ENCODE measurements around the gene ZNF226. TPM values are rescaled to one million over a fixed set of nuclear protein-coding genes. Genes with fewer than 3 reads are reported as not detected.
"Not testable (repeated sequence)": the region's sequence is repeated elsewhere in the genome, so short reads cannot be mapped to it uniquely, and the experiment has no call there.

The ZNF226 gene
- polyA plus RNA-seq, 2 of the 4 experiments (the other 2 are of a cell fraction) = 26.8 to 53.2 TPM

DNA sequence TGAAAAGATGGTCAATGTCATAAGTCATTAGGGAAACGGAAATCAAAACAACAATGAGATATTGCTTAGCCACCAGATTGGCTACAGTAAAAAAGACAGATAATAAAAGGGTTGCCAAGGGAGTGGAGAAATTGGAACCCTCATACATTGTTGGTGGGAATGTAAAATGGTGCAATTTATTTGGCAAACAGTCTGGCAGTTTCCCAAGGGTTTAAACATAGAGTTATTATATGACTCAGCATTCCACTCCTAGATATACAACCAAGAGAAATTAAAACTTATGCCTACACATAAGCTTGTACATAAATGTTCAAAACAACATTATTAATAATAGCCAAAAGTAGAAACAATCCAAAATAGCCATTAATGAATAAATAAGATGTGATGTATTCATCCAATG lies 37.6 kb downstream of the ZNF226 start:
- H3K4me1 ChIP-seq = no peaks in the 10 kb centered on the region
- no peak for ATAC-seq
- WGBS (ENCODE audit: missing lambda C conversion rate) = 75% methylated on average over 1 of the region's 1 CpG

DNA sequence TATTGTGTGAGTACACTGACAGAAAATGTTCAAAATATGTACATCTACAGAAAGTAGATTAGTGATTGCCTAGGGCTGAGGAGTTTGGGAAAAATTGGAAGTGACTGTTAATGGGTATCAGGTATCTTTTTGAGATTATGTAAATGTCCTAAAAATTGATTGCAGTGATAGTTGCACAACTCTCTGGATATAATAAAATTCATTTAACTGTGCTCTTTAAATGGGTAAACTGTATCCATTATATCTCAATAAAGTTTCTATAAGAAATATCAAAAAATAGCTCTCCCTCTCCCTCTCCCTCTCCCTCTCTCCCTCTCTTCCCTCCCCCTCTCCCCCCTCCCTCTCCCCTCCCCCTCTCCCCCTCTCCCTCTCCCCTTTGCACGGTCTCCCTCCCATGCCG lies 38.1 kb downstream of the ZNF226 start:
- TF ChIP-seq RFX5 (IDR thresholded peaks at IDR 0.05) (no peak), SMC3 (IDR thresholded peaks at IDR 0.05) (no peak), NR3C1 (IDR thresholded peaks at IDR 0.05) (no peak), HOXA7 (CRISPR knock-in tag; IDR thresholded peaks at IDR 0.05) (no peak), TP53 (CRISPR knock-in tag; IDR thresholded peaks at IDR 0.05) (no peak), ZNF302 (CRISPR knock-in tag; IDR thresholded peaks at IDR 0.05) (no peak), CBX8 (IDR thresholded peaks at IDR 0.05) (no peak), HOXB13 (CRISPR knock-in tag; IDR thresholded peaks at IDR 0.05; ENCODE audit: low read depth) (no peak), MAFK (IDR thresholded peaks at IDR 0.05; ENCODE audit: partially characterized antibody) (no peak), EP300 (IDR thresholded peaks at IDR 0.05) (no peak), PHF8 (IDR thresholded peaks at IDR 0.05; ENCODE audit: borderline replicate concordance, low read depth) (no peak), RNF2 (IDR thresholded peaks at IDR 0.05; ENCODE audit: borderline replicate concordance, low read depth) (no peak), CHD4 (IDR thresholded peaks at IDR 0.05; ENCODE audit: borderline replicate concordance) (no peak), FOSB (CRISPR knock-in tag; IDR thresholded peaks at IDR 0.05) (no peak)
- TF ChIP-seq, protein P1, sequence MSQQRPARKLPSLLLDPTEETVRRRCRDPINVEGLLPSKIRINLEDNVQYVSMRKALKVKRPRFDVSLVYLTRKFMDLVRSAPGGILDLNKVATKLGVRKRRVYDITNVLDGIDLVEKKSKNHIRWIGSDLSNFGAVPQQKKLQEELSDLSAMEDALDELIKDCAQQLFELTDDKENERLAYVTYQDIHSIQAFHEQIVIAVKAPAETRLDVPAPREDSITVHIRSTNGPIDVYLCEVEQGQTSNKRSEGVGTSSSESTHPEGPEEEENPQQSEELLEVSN (IDR thresholded peaks at IDR 0.05; ENCODE audit: borderline replicate concordance, low read depth) = no peak
- TF ChIP-seq, protein P2, sequence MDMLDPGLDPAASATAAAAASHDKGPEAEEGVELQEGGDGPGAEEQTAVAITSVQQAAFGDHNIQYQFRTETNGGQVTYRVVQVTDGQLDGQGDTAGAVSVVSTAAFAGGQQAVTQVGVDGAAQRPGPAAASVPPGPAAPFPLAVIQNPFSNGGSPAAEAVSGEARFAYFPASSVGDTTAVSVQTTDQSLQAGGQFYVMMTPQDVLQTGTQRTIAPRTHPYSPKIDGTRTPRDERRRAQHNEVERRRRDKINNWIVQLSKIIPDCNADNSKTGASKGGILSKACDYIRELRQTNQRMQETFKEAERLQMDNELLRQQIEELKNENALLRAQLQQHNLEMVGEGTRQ (IDR thresholded peaks at IDR 0.05) = no peak
- TF ChIP-seq, protein P3, sequence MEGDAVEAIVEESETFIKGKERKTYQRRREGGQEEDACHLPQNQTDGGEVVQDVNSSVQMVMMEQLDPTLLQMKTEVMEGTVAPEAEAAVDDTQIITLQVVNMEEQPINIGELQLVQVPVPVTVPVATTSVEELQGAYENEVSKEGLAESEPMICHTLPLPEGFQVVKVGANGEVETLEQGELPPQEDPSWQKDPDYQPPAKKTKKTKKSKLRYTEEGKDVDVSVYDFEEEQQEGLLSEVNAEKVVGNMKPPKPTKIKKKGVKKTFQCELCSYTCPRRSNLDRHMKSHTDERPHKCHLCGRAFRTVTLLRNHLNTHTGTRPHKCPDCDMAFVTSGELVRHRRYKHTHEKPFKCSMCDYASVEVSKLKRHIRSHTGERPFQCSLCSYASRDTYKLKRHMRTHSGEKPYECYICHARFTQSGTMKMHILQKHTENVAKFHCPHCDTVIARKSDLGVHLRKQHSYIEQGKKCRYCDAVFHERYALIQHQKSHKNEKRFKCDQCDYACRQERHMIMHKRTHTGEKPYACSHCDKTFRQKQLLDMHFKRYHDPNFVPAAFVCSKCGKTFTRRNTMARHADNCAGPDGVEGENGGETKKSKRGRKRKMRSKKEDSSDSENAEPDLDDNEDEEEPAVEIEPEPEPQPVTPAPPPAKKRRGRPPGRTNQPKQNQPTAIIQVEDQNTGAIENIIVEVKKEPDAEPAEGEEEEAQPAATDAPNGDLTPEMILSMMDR (IDR thresholded peaks at IDR 0.05) = no peak
- POLR2A ChIA-PET = no interaction called here
- H3K4me1 ChIP-seq = no peaks in the 10 kb centered on the region
- 69% methylated on average over 2 of the region's 2 CpGs for WGBS (ENCODE audit: missing lambda C conversion rate)
- no peak for DNase-seq (ENCODE audit: low read depth in 1 of 2, low spot score in 1 of 2)
- H3K4me2 ChIP-seq = no peak overlapping the region
- FAIRE-seq = no peak
- CTCF ChIA-PET = interaction anchor here (0.6 kb wide), 1 partner anchor 281 kb away, joined by 3 read pairs; no protein-coding TSS in a partner anchor
- no peak for ATAC-seq
- H3K4me3 ChIP-seq = no peak overlapping the region
- H3K9me3 ChIP-seq = peaks cover 46% of the 10 kb centered on the region
- no peak overlapping the region for H3K27ac ChIP-seq

More for the DNA sequence above, 37.6 kb downstream of the ZNF226 start:
- no peak overlapping the region for H3K4me3 ChIP-seq
- ChIA-PET POLR2A (no interaction called here), CTCF (no interaction called here)
- FAIRE-seq (peak; percentile 77), DNase-seq (ENCODE audit: low read depth in 1 of 2, low spot score in 1 of 2) (no peak)
- peaks cover 45% of the 10 kb centered on the region for H3K9me3 ChIP-seq
- H3K27ac ChIP-seq = no peak overlapping the region
- no peak for TF ChIP-seq RARB (CRISPR knock-in tag; IDR thresholded peaks at IDR 0.05)
- TF ChIP-seq BHLHE40 (IDR thresholded peaks at IDR 0.05; ENCODE audit: low read depth, low read length) = no peak
- no peak for TF ChIP-seq TP53 (CRISPR knock-in tag; IDR thresholded peaks at IDR 0.05)
- TF ChIP-seq, protein P4, sequence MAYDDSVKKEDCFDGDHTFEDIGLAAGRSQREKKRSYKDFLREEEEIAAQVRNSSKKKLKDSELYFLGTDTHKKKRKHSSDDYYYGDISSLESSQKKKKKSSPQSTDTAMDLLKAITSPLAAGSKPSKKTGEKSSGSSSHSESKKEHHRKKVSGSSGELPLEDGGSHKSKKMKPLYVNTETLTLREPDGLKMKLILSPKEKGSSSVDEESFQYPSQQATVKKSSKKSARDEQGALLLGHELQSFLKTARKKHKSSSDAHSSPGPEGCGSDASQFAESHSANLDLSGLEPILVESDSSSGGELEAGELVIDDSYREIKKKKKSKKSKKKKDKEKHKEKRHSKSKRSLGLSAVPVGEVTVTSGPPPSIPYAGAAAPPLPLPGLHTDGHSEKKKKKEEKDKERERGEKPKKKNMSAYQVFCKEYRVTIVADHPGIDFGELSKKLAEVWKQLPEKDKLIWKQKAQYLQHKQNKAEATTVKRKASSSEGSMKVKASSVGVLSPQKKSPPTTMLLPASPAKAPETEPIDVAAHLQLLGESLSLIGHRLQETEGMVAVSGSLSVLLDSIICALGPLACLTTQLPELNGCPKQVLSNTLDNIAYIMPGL (CRISPR knock-in tag; IDR thresholded peaks at IDR 0.05; ENCODE audit: borderline replicate concordance) = no peak
- peak; percentile 47 for TF ChIP-seq MAFK (IDR thresholded peaks at IDR 0.05; ENCODE audit: partially characterized antibody)
- TF ChIP-seq ESRRA (IDR thresholded peaks at IDR 0.05; ENCODE audit: borderline replicate concordance, low read length) = no peak
- no peak for TF ChIP-seq POLR2AphosphoS2 (conservative IDR thresholded peaks at IDR 0.05; ENCODE audit: low read length)
- TF ChIP-seq FOSL2 (IDR thresholded peaks at IDR 0.05) = no peak
- TF ChIP-seq FOSL2 (CRISPR knock-in tag; IDR thresholded peaks at IDR 0.05) = no peak
- H3K4me2 ChIP-seq = no peak overlapping the region

DNA sequence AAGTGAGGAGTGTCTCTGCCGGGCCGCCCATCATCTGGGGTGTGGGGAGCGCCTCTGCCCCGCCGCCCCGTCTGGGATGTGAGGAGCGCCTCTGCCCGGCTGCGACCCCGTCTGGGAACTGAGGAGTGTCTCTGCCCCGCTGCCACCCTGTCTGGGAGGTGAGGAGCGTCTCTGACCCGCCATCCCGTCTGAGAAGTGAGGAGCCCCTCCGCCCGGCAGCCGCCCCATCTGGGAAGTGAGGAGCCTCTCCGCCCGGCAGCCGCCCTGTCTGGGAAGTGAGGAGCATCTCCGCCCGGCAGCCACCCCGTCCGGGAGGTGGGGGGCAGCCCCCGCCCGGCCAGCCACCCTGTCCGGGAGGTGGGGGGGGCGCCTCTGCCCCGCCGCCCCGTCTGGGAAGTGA lies 39.0 kb downstream of the ZNF226 start:
- DNase-seq (ENCODE audit: low read depth in 1 of 2, low spot score in 1 of 2); POLR2A ChIA-PET; H3K4me1 ChIP-seq; FAIRE-seq; H3K4me3 ChIP-seq; ATAC-seq; H3K4me2 ChIP-seq; CTCF ChIA-PET; H3K27ac ChIP-seq: not testable (repeated sequence)
- H3K9me3 ChIP-seq = peaks cover 52% of the 10 kb centered on the region
- WGBS (ENCODE audit: missing lambda C conversion rate) = 83% methylated on average over 13 of the region's 31 CpGs

All from A549 (cell line).